HT1080 (cell line): ENCODE measurements around the gene BIRC5. TPM values are rescaled to one million over a fixed set of nuclear protein-coding genes. Genes with fewer than 3 reads are reported as not detected.
A peak's percentile ranks its signal among the peaks of the same experiment; 100 is the strongest.

Source experiments
- DNase-seq: peaks from one replicate; pipeline ENCODE4 v3.0.0-alpha.2; 2015; ENCODE audit warnings: low read depth
- small RNA-seq: library from RNA; depleted of rRNA; stranded (forward); fragments of <200 nt; gene quantifications from one replicate; pipeline ENCODE3, GENCODE V24; 2014
- total RNA-seq: library from RNA; depleted of rRNA; stranded (reverse); fragments of >200 nt; shearing (Covaris generic); gene quantifications from 2 replicates; pipeline ENCODE4 v1.2.3, GENCODE V29; 2014; rRNA removed

BIRC5 gene
- total RNA-seq, 1 experiment from 2014 or later: 195 TPM

- DNase-seq: no peak
Observed at GRCh38 chr17:78271419-78272170, 57.5 kb downstream of the BIRC5 start.

- DNase-seq: peak; percentile 17
Observed at GRCh38 chr17:78272181-78272913, 58.3 kb downstream of the BIRC5 start.

- DNase-seq: no peak
Observed at GRCh38 chr17:78272914-78273258, 58.8 kb downstream of the BIRC5 start.

- no peak for DNase-seq
Observed at GRCh38 chr17:78273813-78274212, 59.8 kb downstream of the BIRC5 start.

Small RNA genes within 50 kb of the gene (small RNA-seq; reads per million reads assigned to genes)
- not detected for gene AC087645.1

Other genes with a start within 250 kb of the BIRC5 start
- gene TMC6, start 85.5 kb upstream of the BIRC5 start, total RNA-seq: 4.0 and 6.1 TPM in 2 replicates
- 0.95 and 1.5 TPM in 2 replicates for gene TMC8, start 83.5 kb upstream of the BIRC5 start, total RNA-seq
- gene C17orf99, start 67.9 kb upstream of the BIRC5 start, total RNA-seq: not detected in 2 replicates
- 49.5 and 62.1 TPM in 2 replicates for gene SYNGR2, start 45.7 kb upstream of the BIRC5 start, total RNA-seq
- 137 and 153 TPM in 2 replicates for gene TK1, start 27.2 kb upstream of the BIRC5 start, total RNA-seq
- gene AFMID, start 26.9 kb upstream of the BIRC5 start, total RNA-seq: 35.2 and 37.2 TPM in 2 replicates
- not detected in 2 replicates for gene TMEM235, start 17.4 kb downstream of the BIRC5 start, total RNA-seq
- gene SOCS3, start 145.8 kb downstream of the BIRC5 start, total RNA-seq: 22.9 and 27.4 TPM in 2 replicates
- gene PGS1, start 164.4 kb downstream of the BIRC5 start, total RNA-seq: 27.6 and 38.0 TPM in 2 replicates